Smooth muscle cell of the brain vasculature (primary cell): Measurements from ENCODE around the gene ZNF284.

Experiments
- DNase-seq: peaks from one replicate; pipeline ENCODE4 v3.0.0-alpha.2; 2012; ENCODE audit warnings: low read depth, low spot score

ZNF284 gene

DNA sequence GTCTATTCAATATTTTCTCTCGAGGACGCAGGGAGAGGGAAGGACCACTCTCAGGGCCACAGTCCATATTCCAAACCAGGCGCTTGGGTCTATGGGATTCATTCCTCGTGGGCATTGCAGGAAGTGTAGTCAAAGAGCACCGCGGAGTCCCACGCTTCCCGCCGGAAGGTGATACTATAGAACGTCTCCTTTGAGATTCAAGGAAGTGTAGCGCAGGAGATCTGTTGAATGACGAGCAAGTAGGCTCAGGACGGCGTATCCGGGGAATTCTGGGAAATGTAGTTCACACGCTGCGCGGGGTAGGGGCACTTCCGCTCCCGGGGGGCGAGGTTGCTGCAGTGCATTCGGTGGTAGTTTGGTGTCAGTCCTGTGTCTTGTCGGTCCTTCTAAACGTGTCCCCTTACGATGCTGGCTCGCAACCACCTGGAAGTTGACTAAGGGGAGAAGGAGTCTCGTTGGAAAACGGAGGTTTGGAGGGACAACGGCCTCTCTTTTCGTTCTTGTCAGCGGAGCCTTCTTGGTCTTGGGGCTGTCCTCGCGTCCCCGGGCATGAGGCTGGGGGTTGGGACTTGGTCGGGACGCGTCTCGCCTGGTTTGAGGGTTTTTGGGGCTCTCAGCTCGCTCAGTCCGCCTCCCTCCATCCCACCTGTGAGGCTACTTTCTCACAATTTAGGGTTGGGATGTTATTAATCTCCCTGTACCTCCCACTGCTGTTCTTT, at the start of gene ZNF284:
Gene ZNF284 (plus strand): TSS at position 336 of the 719 bp plus-strand sequence. CDS start 4,231 bp downstream, outside the sequence.
- peak; percentile 56 for DNase-seq

DNA sequence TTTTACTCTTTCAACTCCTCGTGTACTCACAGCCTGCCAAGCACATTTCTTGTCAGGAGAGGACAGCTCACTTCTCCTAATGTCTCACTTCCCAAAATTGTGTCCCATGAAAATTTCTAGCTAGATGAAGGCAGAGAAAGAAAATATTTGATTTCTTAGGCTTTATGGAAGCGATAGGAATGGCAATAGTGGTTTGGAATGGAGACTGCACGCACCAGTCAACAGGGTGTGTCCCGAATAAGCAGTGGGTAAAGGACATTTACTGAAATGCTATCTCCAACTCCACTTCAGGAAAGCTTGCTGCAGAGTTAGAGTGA, 47.1 kb upstream of the ZNF284 start:
- no peak for DNase-seq

DNA sequence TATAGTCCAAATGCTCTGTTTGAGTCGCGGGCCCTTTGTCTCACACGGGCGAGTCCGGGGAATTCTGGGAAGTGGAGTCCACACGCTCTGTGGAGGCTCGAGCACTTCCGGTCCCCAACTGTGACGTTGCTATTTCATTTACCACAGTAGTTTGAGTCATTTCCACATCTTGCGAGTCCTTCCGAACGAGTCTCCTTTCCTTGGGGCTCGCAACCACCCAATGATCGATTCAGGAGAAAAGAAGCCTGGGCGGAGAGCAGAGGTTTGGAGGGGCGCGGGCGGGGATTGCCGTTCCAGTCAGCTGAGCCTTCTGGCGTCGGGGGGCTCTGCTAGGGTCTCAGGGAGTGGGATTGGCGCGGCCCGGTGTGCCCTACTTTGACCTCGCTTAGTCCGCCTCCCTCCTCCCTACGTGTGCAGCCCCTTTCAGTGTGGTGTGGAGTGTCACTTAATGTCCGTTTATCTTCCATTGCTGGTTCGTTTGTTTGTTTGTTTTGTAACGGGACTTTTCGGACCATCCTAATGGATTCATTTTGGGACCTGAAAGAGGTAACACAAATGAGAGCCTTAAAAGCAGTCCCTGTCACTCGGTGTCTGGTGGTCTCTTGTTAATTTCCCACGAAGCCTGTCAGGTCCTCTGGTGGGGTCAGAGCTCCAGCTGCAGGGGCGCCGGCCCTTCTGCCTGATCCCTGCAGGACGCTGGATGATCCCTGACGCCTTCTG, 46.6 kb upstream of the ZNF284 start, which contains the start of gene ZNF222:
Gene ZNF222 (plus strand): TSS at position 163 of the 720 bp plus-strand sequence. CDS start 58 bp downstream, at position 221.
- DNase-seq: peak; percentile 50

DNA sequence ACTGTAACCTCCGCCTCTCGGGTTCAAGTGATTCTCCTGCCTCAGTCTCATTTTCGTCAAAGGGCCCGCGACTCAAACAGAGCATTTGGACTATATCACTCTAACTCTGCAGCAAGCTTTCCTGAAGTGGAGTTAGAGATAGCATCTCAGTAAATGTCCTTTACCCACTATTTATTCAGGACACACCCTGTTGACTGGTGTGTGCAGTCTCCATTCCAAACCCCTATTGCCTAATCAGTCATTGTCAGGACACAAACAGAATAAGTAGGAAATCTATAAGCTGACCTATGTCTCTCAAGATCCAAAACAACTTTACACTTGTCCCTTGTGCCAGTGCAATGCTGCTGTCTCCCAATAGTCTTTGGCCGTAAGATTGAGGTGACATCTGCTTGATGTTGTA, 45.3 kb upstream of the ZNF284 start:
- no peak for DNase-seq

DNA sequence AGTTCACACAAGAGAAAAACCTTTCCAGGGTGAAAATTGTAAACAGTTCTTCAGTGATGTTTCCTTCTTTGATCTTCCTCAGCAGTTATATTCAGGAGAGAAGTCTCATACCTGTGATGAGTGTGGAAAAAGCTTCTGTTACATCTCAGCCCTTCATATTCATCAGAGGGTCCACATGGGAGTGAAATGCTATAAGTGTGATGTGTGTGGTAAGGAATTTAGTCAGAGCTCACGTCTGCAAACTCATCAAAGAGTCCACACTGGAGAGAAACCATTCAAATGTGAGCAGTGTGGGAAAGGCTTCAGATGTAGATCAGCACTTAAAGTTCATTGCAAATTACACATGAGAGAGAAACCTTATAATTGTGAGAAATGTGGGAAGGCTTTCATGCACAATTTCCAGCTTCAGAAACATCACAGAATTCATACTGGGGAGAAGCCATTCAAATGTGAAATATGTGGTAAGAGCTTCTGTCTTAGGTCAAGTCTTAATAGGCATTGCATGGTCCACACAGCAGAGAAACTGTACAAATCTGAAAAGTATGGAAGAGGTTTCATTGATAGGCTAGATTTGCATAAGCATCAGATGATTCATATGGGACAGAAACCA, 39.9 kb upstream of the ZNF284 start:
- no peak for DNase-seq

DNA sequence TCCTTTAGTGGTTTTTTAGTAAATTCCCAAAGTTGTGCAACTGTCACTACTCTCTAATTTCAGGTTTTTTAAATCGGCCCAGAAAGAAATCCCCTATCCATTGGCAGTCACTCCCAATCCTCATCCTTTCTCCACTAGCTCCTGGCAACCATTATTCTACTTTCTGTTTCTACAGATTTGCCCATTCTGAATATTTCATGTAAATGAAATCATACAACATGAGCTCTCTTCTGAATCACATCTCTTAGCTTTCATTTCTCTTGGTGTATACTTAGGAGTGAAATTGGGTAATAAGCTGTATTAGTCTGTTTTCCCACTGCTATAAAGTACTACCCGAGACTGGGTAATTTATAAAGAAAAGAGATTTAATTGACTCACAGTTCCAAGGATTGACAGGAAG, 29.8 kb upstream of the ZNF284 start:
- no peak for DNase-seq

DNA sequence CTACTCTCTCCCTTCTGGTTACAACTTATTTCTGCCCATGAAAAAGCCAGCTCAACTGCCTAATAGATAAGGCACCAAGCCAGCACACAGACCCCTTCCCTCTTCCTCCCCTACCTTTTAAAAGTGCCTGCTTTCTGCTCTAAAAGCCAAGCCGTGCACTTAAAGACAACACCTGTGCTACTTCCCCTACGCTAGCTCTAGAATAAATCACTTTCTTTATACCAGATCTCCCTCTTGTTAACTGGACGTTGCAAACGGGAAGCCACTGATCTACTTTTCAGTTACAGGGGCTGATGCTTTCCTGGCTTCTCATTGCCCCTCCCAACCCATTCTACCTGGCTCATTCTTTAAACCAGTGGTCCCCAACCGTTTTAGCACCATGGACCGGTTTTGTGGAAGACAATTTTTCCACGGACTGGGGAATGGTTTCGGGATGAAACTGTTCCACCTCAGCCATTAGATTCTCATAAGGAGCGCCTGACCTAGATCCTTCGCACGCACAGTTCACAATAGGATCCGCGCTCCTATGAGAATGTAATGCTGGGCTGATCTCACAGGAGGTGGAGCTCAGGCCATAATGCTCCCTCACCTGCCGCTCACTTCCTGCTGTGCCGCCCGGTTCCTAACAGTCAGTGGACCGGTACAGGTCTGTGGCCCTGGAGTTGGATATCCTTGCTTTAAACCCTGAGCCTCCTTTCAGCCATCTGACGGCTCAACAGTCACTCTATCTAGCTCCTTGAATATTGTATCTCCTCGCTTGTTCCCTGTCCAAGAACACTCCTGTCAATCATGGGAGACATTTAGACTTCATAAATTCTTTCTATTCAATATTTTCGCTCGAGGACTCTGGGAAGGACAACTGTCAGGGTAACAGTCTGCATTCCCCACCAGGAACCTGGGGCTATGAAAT, 21.0 kb upstream of the ZNF284 start:
- DNase-seq: no peak

DNA sequence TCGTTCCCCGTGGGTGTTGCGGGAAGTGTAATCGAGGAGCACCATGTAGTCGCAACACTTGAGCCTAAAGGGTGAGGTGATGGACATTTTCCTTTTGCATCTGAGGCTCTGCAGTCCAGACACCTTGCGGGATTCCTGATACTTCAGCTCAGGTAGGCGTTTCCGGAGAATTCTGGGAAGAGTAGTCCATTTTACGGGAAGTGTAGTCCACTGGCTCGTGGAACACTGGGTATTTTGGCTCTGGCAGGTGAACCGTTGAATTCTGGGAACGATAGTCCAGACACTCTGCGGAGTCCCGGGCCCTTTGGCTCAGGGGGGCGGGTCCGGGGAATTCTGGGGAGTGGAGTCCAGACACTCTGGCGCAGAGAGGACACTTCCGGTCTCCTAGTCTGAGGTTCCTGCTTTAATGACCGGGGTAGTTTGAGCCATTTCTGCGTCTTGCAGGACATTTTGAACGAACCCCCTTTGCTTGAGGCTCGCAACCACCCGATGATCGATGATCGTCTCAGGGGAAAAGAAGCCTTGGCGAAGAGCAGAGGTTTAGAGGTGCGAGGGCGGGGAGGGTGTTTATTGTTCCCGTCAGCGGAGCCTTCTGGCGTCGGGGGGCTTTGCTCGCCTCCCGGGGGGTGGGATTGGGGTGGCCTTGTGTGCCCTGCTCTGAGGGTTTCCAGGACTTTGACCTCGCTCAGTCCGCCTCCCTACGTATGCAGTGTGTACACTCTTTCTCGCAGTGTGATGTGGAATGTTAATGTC, 20.1 kb upstream of the ZNF284 start, which contains the start of gene ZNF223:
Gene ZNF223 (plus strand): TSS at position 387 of the 753 bp plus-strand sequence. CDS start 3,141 bp downstream, outside the sequence.
- DNase-seq: peak; percentile 77

DNA sequence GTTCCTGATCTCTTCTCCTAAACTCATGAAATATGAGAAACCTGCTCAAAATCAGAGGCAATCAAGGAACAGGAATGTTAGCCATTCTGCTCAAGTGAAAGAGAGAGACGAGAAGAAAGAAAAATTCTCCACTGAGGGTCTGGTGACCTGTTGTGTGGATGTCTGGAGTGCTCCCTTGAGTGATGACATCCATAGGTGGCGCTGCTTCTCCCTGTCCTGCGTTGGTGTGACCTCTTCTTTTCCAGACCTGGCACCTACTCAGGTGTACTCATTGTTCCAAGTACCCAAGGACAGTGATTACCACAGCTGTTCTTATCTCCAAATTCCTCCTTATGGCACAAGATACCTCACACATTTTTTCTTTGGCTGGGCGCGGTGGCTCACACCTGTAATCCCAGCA, 16.1 kb upstream of the ZNF284 start:
- DNase-seq: no peak

DNA sequence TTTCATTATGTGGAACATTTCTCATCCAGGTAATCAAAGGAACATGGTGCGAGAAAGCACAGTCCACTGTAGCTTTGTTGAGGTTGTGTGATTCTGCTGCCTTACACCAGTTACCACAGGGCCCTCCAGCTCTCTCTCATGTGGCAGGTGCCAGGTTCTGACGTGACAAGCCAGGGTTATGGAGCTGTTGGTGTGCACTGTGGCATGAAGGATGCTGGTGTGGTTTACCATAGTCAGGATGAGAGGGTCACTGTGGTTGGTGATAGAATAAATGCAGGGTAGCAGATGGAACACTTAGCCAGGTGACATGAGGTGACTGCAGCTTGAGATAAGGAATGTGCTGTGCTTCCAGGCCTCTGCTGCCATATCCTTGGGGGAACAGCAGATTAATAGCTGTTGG, 12.7 kb upstream of the ZNF284 start:
- no peak for DNase-seq

DNA sequence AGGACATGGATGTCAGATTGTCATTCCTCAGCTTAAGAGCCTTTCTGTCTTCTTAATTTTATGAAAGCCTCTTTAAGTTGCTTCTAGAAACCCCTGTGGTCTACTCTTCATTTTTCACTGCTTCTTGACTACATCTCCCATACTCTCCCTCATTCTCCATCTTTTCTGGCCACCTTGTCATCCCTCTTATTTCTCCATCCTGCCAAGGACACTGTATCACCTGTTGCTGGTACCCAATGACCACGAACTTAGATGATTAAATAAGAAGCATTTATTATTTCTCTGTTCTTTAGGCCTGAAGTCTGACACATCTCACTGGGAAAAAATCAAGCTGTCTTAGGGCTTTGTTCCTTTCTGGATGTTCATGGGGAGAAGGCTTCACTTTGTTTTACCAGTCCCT, 10.9 kb upstream of the ZNF284 start:
- no peak for DNase-seq

DNA sequence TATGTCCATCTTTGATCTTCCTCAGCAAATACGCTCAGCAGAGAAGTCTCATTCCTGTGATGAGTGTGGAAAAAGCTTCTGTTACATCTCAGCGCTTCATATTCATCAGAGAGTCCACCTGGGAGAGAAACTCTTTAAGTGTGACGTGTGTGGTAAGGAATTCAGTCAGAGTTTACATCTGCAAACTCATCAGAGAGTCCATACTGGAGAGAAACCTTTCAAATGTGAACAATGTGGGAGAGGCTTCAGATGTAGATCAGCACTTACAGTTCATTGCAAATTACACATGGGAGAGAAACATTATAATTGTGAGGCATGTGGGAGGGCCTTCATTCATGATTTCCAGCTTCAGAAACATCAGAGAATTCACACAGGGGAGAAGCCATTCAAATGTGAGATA, 5.7 kb upstream of the ZNF284 start:
- no peak for DNase-seq

DNA sequence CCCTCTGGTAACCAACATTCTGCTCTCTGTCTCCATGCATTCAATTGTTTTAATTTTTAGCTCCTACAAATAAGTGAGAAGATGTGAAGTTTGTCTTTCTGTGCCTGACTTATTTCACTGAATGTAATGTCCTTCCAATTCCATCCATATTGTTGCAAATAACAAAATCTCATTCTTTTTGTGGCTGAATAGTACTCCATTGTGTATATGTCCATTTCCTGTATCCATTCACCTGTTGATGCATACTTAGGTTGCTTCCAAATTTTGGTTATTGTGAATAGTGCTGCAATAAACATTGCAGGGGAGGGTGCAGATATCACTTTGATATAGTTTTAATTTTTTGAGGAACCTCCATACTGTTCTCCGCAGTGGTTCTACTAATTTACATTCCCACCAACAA, 2.5 kb upstream of the ZNF284 start:
- DNase-seq: no peak

DNA sequence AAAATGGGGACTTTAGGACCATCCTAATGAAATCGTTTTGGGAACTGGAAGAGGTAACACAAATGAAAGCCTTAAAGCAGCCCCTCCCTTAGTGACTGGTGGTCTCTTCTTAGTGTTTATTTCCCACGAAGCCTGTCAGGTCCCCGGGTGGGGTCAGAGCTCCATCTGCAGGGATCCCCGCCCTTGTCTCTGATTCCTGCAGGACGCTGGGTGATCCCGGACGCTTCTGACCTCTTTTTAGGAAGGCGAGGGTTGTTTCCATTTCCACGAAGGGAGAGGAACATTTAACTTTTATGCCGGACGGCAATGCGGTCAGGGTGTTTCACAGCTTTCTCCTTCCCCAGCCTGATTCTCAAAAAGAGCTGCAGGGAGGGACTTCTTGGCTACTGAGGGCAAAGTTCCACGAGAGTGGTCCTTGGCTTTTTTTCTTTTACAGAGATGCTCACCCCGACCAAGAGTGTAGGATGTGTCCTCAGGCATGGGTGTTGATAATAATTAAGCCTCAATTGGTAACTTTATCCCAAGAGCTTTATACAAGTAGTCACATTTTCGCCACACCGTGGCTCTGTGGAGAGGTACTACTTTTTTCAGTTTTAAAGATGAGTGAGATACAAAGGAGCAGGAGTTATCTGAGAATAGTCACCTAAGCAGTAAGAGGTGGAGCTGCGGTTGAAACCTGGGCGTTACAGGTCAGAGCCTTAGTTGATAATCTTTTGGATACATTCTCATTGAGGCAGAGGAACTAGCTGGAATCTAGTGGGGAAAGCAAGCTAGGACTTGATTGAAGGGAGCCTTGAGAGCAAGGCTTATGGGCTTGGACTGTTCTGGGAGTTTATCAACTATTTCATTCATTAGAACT, 813 bp downstream of the ZNF284 start:
- no peak for DNase-seq

DNA sequence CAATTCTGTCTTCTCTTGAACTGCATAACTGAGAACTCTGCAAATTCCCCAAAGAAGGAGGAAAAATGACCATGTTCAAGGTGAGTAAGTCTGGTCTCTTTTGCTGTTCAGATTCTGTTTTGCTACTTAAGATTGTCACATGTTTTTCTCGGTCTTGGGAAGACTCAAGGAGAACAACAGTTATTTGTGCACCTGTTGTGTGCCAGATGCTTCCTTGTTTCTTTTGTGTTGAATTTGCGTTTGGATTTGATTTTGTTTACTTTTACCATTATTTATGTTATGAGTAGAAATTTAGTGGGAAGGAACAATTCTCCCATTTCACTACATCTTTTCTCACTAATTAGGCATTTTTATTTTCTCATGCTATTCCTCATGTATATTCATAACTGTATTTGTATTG, 4.4 kb downstream of the ZNF284 start:
- DNase-seq: no peak

DNA sequence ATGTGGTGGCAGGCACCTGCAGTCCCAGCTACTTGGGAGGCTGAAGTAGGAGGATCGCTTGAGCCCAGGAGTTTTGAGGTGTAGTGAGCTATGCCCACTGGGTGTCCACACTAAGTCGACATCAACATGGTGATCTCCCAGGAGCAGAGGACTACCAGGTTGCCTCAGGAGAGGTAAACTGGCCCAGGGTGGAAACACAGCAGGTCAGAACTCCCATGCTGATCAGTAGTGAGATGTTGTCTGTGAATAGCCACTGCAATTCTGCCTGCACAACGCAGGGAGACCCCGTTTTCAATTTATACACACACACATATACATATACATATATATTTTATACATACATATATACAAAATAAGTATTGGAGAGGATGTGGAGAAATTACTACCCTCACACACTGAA, 20.1 kb downstream of the ZNF284 start:
- DNase-seq: no peak

DNA sequence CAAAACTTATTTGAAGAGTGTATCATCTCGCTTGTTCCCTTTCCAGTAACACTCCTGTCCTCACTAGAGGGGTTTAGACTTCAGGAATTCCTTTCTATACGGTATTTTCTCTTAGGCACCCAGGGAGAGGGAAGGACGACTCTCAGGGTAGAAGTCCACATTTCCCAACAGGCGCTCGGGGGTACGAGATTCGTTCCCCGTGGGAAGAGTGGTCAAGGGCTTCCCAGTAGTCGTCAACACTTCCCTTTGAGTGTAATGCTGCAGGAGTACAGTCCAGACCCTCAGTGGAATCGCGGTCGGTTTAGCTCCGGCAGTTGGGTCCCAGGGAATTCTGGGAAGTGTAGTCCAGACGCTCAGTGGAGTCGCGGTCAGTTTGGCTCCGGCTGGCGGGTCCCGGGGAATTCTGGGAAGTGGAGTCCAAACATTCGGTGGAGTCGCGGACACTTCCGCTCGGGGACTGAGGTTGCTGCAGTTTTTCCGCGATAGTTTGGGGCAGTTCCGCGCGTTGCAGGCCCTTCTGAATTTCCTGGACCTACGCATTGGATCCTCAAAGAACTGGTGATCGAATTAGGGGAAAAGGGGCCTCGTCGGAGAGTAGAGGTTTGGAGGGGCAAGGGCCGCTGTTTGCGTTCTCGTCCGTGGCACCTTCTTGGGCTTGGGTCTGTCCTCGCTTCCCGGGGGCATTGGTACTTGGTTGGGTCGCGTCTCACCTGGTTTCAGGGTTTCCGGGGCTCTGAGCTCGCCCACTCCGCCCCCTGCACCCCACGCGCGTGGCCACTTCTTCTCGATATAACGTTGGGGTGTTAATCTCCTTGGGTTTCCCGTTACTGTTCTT, 22.2 kb downstream of the ZNF284 start, which contains the start of gene ZNF224:
Gene ZNF224 (plus strand): TSS at position 431 of the 835 bp plus-strand sequence. CDS start 3,513 bp downstream, outside the sequence.
- peak; percentile 68 for DNase-seq

DNA sequence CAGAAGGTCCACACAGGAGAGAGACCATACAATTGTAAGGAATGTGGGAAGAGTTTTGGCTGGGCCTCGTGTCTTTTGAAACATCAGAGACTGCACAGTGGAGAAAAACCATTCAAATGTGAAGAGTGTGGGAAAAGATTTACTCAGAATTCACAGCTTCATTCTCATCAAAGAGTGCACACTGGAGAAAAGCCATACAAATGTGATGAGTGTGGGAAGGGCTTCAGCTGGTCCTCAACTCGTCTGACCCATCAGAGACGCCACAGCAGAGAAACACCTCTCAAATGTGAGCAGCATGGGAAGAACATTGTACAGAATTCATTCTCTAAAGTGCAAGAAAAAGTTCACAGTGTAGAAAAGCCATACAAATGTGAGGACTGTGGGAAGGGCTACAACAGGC, 35.8 kb downstream of the ZNF284 start:
- DNase-seq: no peak

DNA sequence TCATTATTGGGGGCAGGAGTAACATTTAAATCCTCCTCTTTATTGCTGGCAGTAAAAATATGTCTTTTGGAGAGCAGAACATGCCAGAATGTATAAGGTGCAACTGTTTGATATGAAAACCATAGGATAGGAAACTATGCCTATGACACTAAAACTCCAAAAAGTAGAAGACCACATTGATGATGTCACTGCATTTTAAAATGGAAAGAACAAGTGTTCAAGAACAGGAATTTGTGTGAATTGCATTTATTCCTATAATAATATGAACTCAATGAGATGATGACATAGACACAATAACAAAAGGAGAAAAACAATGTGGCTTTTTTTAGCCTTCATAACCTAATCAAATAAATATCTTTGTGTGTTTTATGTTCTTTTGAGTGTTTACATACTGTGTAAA, 37.5 kb downstream of the ZNF284 start:
- no peak for DNase-seq
